HG03469 (cell line): ENCODE data around the gene BCLAF3.

Experiments used
- ATAC-seq: cut with Tn5 transposase; IDR thresholded peaks from one replicate; pipeline ENCODE4 v1.9.1; 2021; ENCODE audit warnings: mild to moderate bottlenecking, moderate library complexity, moderate number of reproducible peaks; ENCODE audit not compliant: unreplicated experiment

BCLAF3 gene

GRCh38 chrX:19990556-19991349, at the start of gene BCLAF3:
Gene BCLAF3, minus strand, starts transcription at chrX:19991061. Its CDS starts 20,797 bp downstream, at chrX:19970264.
- peak; percentile 92 for ATAC-seq

GRCh38 chrX:20038966-20039365, 48.1 kb upstream of the BCLAF3 start:
- no peak for ATAC-seq

GRCh38 chrX:20037186-20037585, 46.3 kb upstream of the BCLAF3 start:
- no peak for ATAC-seq

GRCh38 chrX:20032201-20032600, 41.3 kb upstream of the BCLAF3 start:
- no peak for ATAC-seq

- ATAC-seq = no peak
Measured at GRCh38 chrX:20029728-20030127, 38.9 kb upstream of the BCLAF3 start.

- ATAC-seq = no peak
Measured at GRCh38 chrX:20028588-20028987, 37.7 kb upstream of the BCLAF3 start.

- ATAC-seq = no peak
Measured at GRCh38 chrX:20026278-20026677, 35.4 kb upstream of the BCLAF3 start.

GRCh38 chrX:20019672-20020365, 29.0 kb upstream of the BCLAF3 start:
- ATAC-seq = no peak

- no peak for ATAC-seq
Measured at GRCh38 chrX:20016616-20016945, 25.7 kb upstream of the BCLAF3 start.

- no peak for ATAC-seq
Measured at GRCh38 chrX:20015945-20016615, 25.2 kb upstream of the BCLAF3 start.

- ATAC-seq = no peak
Measured at GRCh38 chrX:20015422-20015821, 24.6 kb upstream of the BCLAF3 start.

- no peak for ATAC-seq
Measured at GRCh38 chrX:20011608-20012007, 20.7 kb upstream of the BCLAF3 start.

- ATAC-seq = no peak
Measured at GRCh38 chrX:20007962-20008622, 17.2 kb upstream of the BCLAF3 start.

- no peak for ATAC-seq
Measured at GRCh38 chrX:20005883-20006282, 15.0 kb upstream of the BCLAF3 start.

GRCh38 chrX:20001588-20001987, 10.7 kb upstream of the BCLAF3 start:
- ATAC-seq = no peak

GRCh38 chrX:19991350-19991718, 473 bp upstream of the BCLAF3 start:
- no peak for ATAC-seq

GRCh38 chrX:19990151-19990555, 708 bp downstream of the BCLAF3 start:
- peak; percentile 14 for ATAC-seq

GRCh38 chrX:19987856-19988255, 3.0 kb downstream of the BCLAF3 start:
- no peak for ATAC-seq

GRCh38 chrX:19986531-19986930, 4.3 kb downstream of the BCLAF3 start:
- ATAC-seq = no peak

GRCh38 chrX:19981947-19982346, 8.9 kb downstream of the BCLAF3 start:
- no peak for ATAC-seq

GRCh38 chrX:19975845-19976244, 15.0 kb downstream of the BCLAF3 start:
- no peak for ATAC-seq
